ENCODE results near the gene HSPA4L.

GRCh38 chr4:127775843-127776242 is 6.3 kb upstream of the HSPA4L start:
- TF ChIP-seq CTCF (conservative IDR thresholded peaks at IDR 0.05 in 1 of 2, IDR thresholded peaks at IDR 0.05 in 1 of 2; ENCODE audit: low read depth in 1 of 2, low read length in 2 of 2) (no peak), EZH2 (IDR thresholded peaks at IDR 0.05; ENCODE audit: low read length, missing control alignments) (no peak)

Data from fibroblast of lung (primary cell).